Lung (tissue), 12 donors: ENCODE measurements around the gene ZNF410. TPM values are rescaled to one million over a fixed set of nuclear protein-coding genes. Genes with fewer than 3 reads are reported as not detected.

ENCODE experiments used
- ATAC-seq: fragments of 200-7000 bp; cut with Tn5 transposase; one replicate; pipeline ENCODE4 v1.9.1; 2020; ENCODE audit warnings: moderate number of reproducible peaks; ENCODE audit not compliant: insufficient read depth, low FRiP score
- DNase-seq, 3 donors: peaks; one replicate each; pipeline ENCODE4 v3.0.0-alpha.2; 2013 to 2017
- H3K27ac ChIP-seq, 2 donors: one replicate each; pipeline ENCODE4 v1.5.1; 2013; ENCODE audit warnings: mild to moderate bottlenecking in 2 of 2, moderate library complexity in 2 of 2, control low read depth in 1 of 2, inconsistent platforms in 1 of 2, low read depth in 1 of 2, low read length in 1 of 2
- H3K27me3 ChIP-seq, 3 donors: one replicate each; pipeline ENCODE4 v1.5.1; 2013; ENCODE audit warnings: low read length in 2 of 3; ENCODE audit not compliant: control insufficient read depth in 3 of 3, insufficient read depth in 3 of 3
- H3K36me3 ChIP-seq, 4 donors: one replicate each; pipeline ENCODE4 v1.5.1; 2013; ENCODE audit warnings: low read length in 4 of 4, mild to moderate bottlenecking in 1 of 4, moderate library complexity in 1 of 4; ENCODE audit not compliant: control insufficient read depth in 4 of 4, insufficient read depth in 4 of 4
- H3K4me1 ChIP-seq, 5 donors: one replicate each; pipeline ENCODE4 v1.5.1; 2013; ENCODE audit warnings: low read length in 5 of 5, mild to moderate bottlenecking in 2 of 5, moderate library complexity in 1 of 5; ENCODE audit not compliant: control insufficient read depth in 5 of 5, insufficient read depth in 5 of 5
- H3K4me3 ChIP-seq: one replicate; pipeline ENCODE4 v1.5.1; 2013; ENCODE audit warnings: mild to moderate bottlenecking, control low read depth, moderate library complexity
- H3K9ac ChIP-seq, 2 donors: one replicate each; pipeline ENCODE4 v1.5.1; 2013; ENCODE audit warnings: low read length in 2 of 2, control low read depth in 1 of 2; ENCODE audit not compliant: insufficient read depth in 1 of 2
- H3K9me3 ChIP-seq, 4 donors: one replicate each; pipeline ENCODE4 v1.5.1; 2013; ENCODE audit warnings: low read length in 3 of 4, mild to moderate bottlenecking in 1 of 4, moderate library complexity in 1 of 4; ENCODE audit not compliant: control insufficient read depth in 4 of 4, insufficient read depth in 3 of 4
- CTCF ChIP-seq: IDR thresholded peaks from 2 replicates; pipeline ENCODE4 v1.5.1; 2012; ENCODE audit warnings: mild to moderate bottlenecking; ENCODE audit errors: control extremely low read depth, extremely low read depth
- WGBS, 2 donors: extraction: QIAGEN DNeasy Blood & Tissue Kit; methylation state at CpG; one replicate each; pipeline ENCODE4 v1.1.7; 2013; 5-methylcytosine and 5-hydroxymethylcytosine counted together
- polyA plus RNA-seq, 2 donors: library from polyadenylated mRNA; stranded (reverse); fragments of 200-250 nt; gene quantifications; one replicate each; pipeline ENCODE4 v1.2.1, GENCODE V29; 2013
- total RNA-seq, 2 donors: library from RNA; depleted of rRNA in 1 of 2; stranded (reverse); fragments of >200 nt in 1 of 2; gene quantifications; one replicate each; pipeline ENCODE4 v1.2.1, GENCODE V29; 2014 to 2021
- donor health status: control.
- donor health status: control.
- donor health status: Bipolar disorder and iron deficiency.
- donor health status: healthy.
- donor health status: DM: yes; HTN: yes; CAD: no.

The ZNF410 gene
- total and polyA plus RNA-seq, 4 donors: 31.5 to 76.1 (median 35.4) TPM

GRCh38 chr14:73945159-73945670, 58.6 kb downstream of the ZNF410 start:
- no peaks in the 10 kb centered on the region for H3K9me3 ChIP-seq
- H3K36me3 ChIP-seq: peaks cover 6 to 30% (median 11%) of the 10 kb centered on the region in 4 donors
- DNase-seq (peak in 1 of 3 donors; percentile 37), ATAC-seq (no peak)
- H3K27me3 ChIP-seq: no peaks in the 10 kb centered on the region
- no peak overlapping the region for H3K27ac ChIP-seq
- peaks cover 0 to 18% (median 3%) of the 10 kb centered on the region in 5 donors for H3K4me1 ChIP-seq
- TF ChIP-seq CTCF: no peak
- WGBS, 2 donors: 62 to 77% methylated on average over 4 of the region's 4 CpGs
- no peak overlapping the region for H3K4me3 ChIP-seq
- H3K9ac ChIP-seq: no peak overlapping the region

GRCh38 chr14:73949752-73950734, 63.4 kb downstream of the ZNF410 start, which contains the start of the genes COQ6 and FAM161B:
Gene COQ6 (plus strand): TSS chr14:73950302. CDS start chr14:73950333, 31 bp downstream.
Gene FAM161B (minus strand): TSS chr14:73950094. CDS start chr14:73950026, 68 bp downstream.
- Histone ChIP-seq H3K27ac (peak within 1 kb of the TSS; percentile 98 to 99), H3K4me3 (peak within 1 kb of the TSS; percentile 85), H3K27me3 (no peaks in the 10 kb centered on the region), H3K4me1 (peaks cover 3 to 13% (median 3%) of the 10 kb centered on the region in 5 donors), H3K9ac (peak within 1 kb of the TSS; percentile 84 to 87), H3K9me3 (no peaks in the 10 kb centered on the region), H3K36me3 (peaks cover 7 to 15% (median 7%) of the 10 kb centered on the region in 4 donors)
- no peak for TF ChIP-seq CTCF
- DNase-seq (peak; percentile 97 to 99 (median 99)), ATAC-seq (peak; percentile 99)
- 0% methylated on average over 65 to 70 of the region's 70 CpGs for WGBS, 2 donors

- Histone ChIP-seq H3K9me3 (no peaks in the 10 kb centered on the region), H3K27ac (no peak overlapping the region), H3K4me3 (no peak overlapping the region), H3K9ac (no peak overlapping the region), H3K27me3 (no peaks in the 10 kb centered on the region), H3K36me3 (peaks cover 20 to 32% (median 22%) of the 10 kb centered on the region in 4 donors), H3K4me1 (peaks cover 3 to 10% (median 3%) of the 10 kb centered on the region in 5 donors)
- no peak for TF ChIP-seq CTCF
- no peak for DNase-seq
- ATAC-seq: no peak
- 91 to 93% methylated on average over 1 of the region's 1 CpG for WGBS, 2 donors
These were observed 67.1 kb downstream of the ZNF410 start for GRCh38 chr14:73953731-73954130.
